Choroid plexus epithelial cell (primary cell): ENCODE results near the gene KLHL26.
A peak's percentile ranks its signal among the peaks of the same experiment; 100 is the strongest.

ENCODE experiments used
- DNase-seq: peaks from one replicate; pipeline ENCODE4 v3.0.0-alpha.2; 2010; ENCODE audit warnings: low read depth
- H3K4me3 ChIP-seq: 2 replicates; pipeline ENCODE4 v1.5.1; 2011; ENCODE audit warnings: low read depth, mild to moderate bottlenecking, control low read depth, low read length, moderate library complexity
- TF ChIP-seq, protein P1 (sequence below): conservative IDR thresholded peaks from 2 replicates; pipeline ENCODE4 v1.5.1; 2011; ENCODE audit warnings: low read depth, mild to moderate bottlenecking, control low read depth, inconsistent platforms, low read length, moderate library complexity

Gene KLHL26

GRCh38 chr19:18651733-18652132, 14.9 kb downstream of the KLHL26 start:
- no peak overlapping the region for H3K4me3 ChIP-seq
- DNase-seq, result no peak
- TF ChIP-seq, protein P1, sequence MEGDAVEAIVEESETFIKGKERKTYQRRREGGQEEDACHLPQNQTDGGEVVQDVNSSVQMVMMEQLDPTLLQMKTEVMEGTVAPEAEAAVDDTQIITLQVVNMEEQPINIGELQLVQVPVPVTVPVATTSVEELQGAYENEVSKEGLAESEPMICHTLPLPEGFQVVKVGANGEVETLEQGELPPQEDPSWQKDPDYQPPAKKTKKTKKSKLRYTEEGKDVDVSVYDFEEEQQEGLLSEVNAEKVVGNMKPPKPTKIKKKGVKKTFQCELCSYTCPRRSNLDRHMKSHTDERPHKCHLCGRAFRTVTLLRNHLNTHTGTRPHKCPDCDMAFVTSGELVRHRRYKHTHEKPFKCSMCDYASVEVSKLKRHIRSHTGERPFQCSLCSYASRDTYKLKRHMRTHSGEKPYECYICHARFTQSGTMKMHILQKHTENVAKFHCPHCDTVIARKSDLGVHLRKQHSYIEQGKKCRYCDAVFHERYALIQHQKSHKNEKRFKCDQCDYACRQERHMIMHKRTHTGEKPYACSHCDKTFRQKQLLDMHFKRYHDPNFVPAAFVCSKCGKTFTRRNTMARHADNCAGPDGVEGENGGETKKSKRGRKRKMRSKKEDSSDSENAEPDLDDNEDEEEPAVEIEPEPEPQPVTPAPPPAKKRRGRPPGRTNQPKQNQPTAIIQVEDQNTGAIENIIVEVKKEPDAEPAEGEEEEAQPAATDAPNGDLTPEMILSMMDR, result no peak

DNA sequence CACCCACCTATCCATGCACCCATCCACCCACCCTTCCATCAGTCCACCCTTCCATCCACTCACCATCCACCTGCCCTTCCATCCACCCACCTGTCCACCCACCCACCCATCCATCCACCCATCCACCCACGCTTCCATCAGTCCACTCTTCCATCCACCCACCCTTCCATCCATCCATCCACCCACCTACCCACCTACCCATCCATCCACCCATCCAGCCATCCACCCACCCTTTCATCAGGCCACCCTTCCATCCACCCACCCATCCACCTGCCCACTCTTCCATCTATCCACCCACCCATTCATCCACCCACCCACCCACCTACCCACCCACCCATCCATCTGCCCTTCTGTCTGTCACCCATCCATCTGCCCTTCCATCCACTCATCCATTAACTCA, 17.0 kb downstream of the KLHL26 start:
- H3K4me3 ChIP-seq, result no peak overlapping the region
- TF ChIP-seq, protein P1, result no peak
- no peak for DNase-seq

DNA sequence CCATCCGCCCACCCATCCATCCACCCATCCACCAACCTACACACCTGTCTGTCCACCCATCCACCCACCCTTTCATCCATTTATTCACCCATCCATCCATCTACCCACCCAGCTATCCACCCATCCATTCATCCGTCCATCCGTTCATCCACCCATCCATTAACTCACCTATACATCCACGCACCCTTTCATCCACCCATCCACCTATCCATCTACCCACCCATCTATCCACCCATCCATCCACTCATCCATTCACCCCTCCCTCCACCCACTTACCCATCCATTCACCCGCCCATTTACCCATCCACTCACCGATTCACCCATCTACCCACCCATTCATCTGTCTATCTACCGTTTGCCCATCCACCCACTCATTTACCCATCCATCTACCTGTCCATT, 17.6 kb downstream of the KLHL26 start:
- no peak overlapping the region for H3K4me3 ChIP-seq
- TF ChIP-seq, protein P1, result no peak
- no peak for DNase-seq

GRCh38 chr19:18655173-18655844, 18.5 kb downstream of the KLHL26 start:
- no peak overlapping the region for H3K4me3 ChIP-seq
- TF ChIP-seq, protein P1, result no peak
- DNase-seq, result no peak

DNA sequence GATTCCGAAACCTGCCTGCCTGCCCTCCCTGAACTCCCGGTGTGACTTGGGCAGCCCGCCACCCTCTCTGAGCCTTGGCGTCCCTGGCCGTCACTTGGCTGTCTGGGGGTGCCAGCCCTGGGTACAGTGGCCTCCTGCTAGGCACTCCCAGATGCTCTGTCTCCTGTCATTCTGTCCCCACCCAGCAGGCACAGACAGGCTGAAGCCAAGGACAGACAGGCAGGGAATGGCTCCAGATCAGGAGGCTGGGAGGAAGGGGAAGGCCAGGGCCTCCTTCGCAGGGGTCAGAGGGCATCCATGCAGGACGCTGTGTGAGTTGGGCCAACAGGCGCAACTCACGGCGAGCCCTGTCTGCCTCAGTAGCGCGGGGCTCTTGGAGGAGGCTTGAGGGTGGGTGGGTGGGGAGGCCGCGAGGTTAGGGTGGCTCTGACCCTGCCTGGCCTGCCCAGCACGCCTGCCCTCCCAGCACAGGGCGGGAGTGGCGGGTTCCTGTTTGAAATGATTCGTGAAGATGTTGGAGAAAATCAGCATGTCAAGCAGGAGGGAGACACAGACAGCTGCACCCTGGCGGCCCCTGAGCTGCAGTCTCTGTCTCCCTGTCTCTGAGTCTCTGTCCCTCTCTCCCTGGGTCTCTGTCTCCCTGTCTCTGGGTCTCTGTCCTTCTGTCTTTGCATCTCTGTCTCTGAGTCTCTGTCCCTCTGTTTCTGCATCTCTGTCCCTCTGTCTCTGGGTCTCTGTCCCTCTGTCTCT, 19.7 kb downstream of the KLHL26 start:
- TF ChIP-seq, protein P1, result no peak
- no peak for DNase-seq
- no peak overlapping the region for H3K4me3 ChIP-seq

DNA sequence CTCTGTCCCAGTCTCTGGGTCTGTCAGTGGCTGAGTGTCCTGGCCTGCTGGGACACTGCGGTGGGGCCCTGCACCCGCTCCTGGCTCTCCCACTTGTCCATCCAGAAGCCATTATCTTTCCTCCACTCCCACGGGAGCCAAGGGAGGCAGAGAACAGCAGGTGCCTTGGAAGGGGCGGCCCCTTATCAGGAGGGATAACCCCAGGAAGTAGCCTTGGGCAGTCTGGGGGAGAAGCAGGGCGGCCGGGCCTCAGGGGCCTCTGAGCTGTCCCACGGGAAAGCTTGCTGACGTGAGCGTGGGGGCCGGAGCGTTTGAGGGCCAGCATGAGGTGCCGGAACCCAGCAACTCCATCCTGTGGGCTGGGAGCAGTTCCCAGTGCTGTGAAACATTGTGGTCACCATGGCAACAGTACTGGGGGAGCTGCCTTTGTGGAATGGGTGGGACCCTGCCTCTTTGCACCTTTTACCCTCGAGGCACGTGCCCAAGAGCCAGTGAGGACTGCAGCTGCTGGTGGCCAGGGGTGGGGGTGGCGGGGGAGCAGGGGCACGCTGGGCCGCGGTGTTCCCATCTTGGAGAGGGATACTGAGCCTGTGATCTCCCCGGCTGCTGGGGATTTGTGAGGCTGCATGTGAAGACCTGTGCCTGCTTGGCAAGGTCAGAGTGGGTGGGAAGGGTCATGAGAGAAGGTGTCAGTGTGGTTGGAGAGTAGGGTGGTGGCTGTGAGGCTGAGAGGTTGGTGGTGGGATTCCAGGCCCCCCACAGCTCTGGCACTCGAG, 20.9 kb downstream of the KLHL26 start:
- TF ChIP-seq, protein P1, result no peak
- DNase-seq, result peak; percentile 93

More for the DNA sequence above, 20.9 kb downstream of the KLHL26 start:
- H3K4me3 ChIP-seq, result no peak overlapping the region
